Posterior vena cava (tissue), 2 donors: ENCODE data around the gene IL17D. TPM values are rescaled to one million over a fixed set of nuclear protein-coding genes. Genes with fewer than 3 reads are reported as not detected.
"Not testable (repeated sequence)": the region's sequence is repeated elsewhere in the genome, so short reads cannot be mapped to it uniquely, and the experiment has no call there.

Source experiments
- DNase-seq: peaks from one replicate; pipeline ENCODE4 v3.0.0-alpha.2; 2020; ENCODE audit warnings: low spot score
- intact Hi-C, 2 donors: fragments of 100-400 bp; cut with DNase I; formaldehyde crosslinking; loops; one replicate each; pipeline versions ENCODE4 v1.14.1 to v1.14.2; 2022 to 2023
- total RNA-seq, 2 donors: library from RNA; stranded (reverse); fragmentation: NEBNext Ultra II Directional; extraction: Animal tissue kit (Norgen Biotek cat#: 25700); gene quantifications; one replicate each; pipeline ENCODE4 v1.2.1, GENCODE V29; 2021
- donor health status: DM: yes; HTN: yes; CAD: no.
- donor health status: DM: yes; HTN: yes; CAD: no.

IL17D gene
- total RNA-seq, 2 donors from 2014 or later, result 9.2 to 9.8 TPM

DNA sequence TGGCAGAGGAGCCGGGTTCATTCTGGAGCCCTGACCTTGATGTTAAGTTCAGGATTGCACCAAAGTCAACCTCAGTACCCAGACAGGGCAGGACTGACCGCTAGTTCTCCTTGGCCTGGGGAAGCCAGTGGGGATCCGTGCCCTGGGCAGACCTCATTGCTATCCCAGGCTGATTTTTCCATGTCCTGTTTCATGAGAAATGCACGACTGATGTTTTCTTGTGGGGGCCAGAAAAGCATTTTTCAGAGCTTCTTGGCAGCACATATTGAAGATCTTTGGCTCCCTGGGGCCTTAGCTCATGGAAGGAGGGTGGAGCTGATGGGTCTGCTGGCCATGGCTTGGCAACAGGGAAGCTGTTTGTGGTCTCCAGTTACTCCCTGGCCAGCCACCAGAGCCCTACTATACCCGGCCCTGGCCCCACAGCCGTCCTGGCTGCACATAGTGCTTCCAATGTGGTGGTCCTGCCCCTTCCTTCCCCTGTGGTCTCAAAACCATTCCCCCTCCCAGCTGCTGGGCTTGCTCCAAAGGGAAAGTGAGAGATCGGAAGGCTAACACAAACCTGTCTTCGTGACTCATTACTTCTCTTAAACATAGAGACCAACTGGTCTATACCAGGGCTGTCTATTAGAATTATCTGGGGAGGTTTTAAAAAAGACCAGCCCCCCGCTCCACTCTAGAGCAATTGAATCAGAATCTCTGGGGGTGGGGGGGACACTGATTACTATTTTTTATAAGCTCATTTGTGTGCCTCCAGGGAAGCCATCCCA lies 11.2 kb downstream of the IL17D start:
- peak; percentile 94 for DNase-seq

DNA sequence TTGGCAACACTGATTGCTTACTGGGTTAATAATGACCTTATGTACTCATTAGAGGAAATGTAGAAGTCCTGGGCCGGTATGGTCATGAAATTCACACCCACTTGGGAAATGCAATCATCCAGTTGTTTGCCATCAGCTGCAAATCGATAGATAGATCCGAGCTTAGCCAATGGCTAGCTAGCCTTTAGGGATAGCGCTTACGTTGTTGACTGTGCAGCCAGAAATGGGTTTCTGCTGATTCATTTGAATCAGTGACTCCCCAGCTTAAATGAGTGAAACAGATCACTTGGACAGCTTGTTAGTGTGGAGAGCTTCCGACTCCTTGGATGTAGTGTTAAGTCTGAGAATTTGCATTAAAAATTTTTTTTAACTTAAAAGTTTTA lies 11.8 kb downstream of the IL17D start:
- no peak for DNase-seq

More for the DNA sequence above, 11.2 kb downstream of the IL17D start:
- intact Hi-C loops, result loop anchor here in 1 of 2 donors (5.0 kb wide), 1 partner anchor 113 kb away; no protein-coding TSS in a partner anchor

DNA sequence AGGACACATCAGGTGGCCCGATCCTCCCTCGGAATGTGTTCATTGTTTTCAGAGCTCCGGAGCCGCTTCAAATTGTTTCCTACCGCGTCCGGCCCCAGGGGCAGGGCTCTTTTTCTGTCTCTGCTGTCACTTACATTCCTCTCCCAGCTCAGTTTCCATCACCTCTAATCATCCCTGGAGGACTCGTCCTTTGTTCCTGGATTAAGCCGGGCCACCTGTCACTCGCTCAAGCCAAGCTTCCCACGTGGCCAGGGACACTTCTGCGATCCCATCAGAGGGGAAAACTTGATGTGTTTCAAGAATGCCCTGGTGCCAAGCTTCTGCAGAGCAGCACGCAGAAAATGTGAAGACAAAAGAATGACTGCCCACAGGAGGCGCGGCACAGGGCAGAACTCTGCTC lies 13.5 kb downstream of the IL17D start:
- intact Hi-C loops, result no loop called here
- no peak for DNase-seq

More for the DNA sequence above, 11.8 kb downstream of the IL17D start:
- intact Hi-C loops, result no loop called here

GRCh38 chr13:20717581-20718542 lies 14.4 kb downstream of the IL17D start:
- intact Hi-C loops, result no loop called here
- DNase-seq, result no peak

GRCh38 chr13:20718958-20719566 lies 15.6 kb downstream of the IL17D start:
- intact Hi-C loops, result no loop called here
- DNase-seq, result no peak

DNA sequence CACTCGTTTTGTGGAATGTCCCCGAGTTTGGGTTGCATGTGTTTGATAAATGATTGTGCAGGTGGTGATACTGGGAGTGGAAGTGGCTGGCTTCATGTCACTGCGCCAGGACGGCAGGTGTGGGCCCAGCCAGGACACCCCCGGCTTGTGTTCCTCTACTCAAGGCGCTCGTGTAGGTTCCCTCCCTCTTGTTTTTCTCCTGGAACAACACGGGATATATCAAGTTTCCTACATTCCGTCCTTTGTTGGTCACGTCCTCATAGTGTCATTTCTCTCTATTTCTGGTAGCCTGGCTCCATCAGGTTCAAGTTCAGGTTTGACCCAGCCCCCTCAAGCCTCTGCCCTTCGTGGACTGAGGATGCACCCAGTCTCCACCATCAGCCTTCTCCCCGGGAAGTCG lies 16.3 kb downstream of the IL17D start:
- no peak for DNase-seq
- intact Hi-C loops, result no loop called here

DNA sequence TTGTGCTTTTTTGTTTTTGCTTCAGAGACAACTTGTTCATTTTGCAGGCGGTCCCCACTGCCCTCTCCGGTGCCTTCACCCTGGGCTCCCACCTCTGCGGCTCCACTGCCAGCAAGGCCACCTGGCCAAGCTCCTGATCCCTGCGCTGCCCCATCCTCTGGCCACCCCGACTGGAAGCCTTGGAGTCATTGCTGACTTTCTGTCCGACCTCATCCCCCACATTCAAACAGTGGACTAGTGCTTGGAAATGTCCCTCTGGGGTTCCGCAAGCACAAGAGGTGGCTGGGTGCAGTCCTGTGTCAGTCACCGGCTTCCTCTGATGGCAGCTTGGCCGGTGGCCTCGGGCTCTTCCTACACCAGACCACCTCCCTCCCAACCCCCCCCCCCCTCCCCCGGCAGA lies 17.0 kb downstream of the IL17D start:
- intact Hi-C loops, result no loop called here
- DNase-seq, result no peak

GRCh38 chr13:20721058-20721453 lies 17.6 kb downstream of the IL17D start:
- intact Hi-C loops, result no loop called here
- DNase-seq, result no peak

- intact Hi-C loops, result no loop called here
- peak; percentile 88 for DNase-seq
Measured at GRCh38 chr13:20721454-20722357, 18.2 kb downstream of the IL17D start.

- intact Hi-C loops, result loop anchor here in 1 of 2 donors (5.0 kb wide), 1 partner anchor 34 kb away; no protein-coding TSS in a partner anchor
- no peak for DNase-seq
Measured at GRCh38 chr13:20727856-20728255, 24.4 kb downstream of the IL17D start.

DNA sequence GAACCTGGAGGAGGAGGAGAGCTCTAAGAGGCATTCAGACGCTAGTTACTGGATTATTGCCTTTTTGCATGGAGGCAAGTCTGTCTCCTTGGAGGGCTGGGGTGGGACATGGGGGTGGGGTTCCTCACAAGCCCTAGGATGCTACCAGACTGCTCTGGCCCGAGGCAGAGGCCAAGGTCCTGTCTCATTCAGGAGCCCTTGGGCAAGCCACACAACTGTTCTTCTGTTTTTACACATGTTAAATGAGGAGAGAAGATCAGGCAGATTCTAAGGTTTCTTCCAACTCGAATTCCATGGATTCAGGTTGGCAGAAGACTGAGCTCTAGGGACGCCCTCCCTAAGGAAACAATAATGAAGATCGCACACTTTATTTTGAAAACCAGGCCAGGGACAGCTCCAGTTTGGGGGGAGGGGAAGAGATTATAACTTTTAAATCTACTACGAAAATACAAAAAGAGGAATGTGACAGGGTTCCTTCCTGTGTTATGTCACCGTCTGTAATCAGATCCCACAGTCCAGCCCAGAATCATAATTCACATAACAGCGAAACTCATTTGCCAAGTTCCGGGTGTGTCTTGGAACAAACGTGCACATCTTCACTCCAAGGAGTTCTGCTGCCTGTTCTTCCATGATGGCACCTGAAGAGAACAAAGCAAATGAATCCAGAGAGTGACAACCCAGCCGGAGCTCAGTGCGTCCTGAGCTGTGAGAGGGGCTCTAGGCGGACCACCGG lies 25.2 kb downstream of the IL17D start:
- DNase-seq, result no peak
- intact Hi-C loops, result loop anchor here in 1 of 2 donors (5.0 kb wide), 1 partner anchor 34 kb away; no protein-coding TSS in a partner anchor

- DNase-seq, result no peak
- intact Hi-C loops, result loop anchor here in 1 of 2 donors (5.0 kb wide), 1 partner anchor 32 kb away; no protein-coding TSS in a partner anchor
Measured at GRCh38 chr13:20729633-20730585, 26.4 kb downstream of the IL17D start.

GRCh38 chr13:20738616-20739015 lies 35.1 kb downstream of the IL17D start:
- DNase-seq, result no peak
- intact Hi-C loops, result no loop called here

- intact Hi-C loops, result no loop called here
- no peak for DNase-seq
Measured at GRCh38 chr13:20740021-20740420, 36.5 kb downstream of the IL17D start.

DNA sequence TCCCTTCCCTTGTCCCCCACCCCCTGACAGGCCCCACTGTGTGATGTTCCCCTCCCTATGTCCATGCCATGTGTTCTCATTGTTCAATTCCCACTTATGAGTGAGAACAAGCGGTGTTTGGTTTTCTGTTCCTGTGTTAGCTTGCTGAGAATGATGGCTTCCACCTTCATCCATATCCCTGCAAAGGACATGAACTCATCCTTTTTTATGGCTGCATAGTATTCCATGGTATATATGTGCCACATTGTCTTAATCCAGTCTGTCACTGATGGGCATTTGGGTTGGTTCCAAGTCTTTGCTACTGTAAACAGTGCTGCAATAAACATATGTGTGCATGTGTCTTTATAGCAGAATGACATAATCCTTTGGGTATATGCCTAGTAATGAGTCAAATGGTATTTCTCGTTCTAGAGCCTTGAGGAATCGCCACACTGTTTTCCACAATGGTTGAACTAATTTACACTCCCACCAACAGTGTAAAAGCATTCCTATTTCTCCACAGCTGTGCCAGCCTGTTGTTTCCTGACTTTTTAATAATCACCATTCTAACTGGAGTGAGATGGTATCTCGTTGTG lies 40.4 kb downstream of the IL17D start:
- DNase-seq, intact Hi-C loops: not testable (repeated sequence)

- intact Hi-C loops, result no loop called here
- no peak for DNase-seq
Measured at GRCh38 chr13:20749377-20749776, 45.9 kb downstream of the IL17D start.

DNA sequence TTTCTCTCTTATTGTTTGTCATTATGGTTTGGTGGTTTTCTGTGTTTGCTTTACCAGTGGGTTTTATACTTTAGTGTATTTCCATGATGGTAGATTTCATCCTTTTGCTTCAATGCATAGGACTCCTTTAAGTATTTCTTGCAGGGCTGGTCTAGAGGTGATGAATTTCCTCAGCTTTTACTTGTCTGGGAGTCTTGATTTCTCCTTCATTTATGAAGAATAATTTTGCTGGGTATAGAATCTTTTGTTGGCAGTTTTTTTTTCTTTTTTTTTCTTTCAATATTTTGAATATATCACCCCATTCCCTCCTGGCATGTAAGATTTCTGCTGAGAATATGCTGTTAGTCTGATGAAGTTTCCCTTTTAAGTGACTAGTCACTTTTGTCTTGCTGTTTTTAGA lies 50.5 kb downstream of the IL17D start:
- DNase-seq, result no peak

More for the DNA sequence above, 50.5 kb downstream of the IL17D start:
- intact Hi-C loops, result no loop called here
